A549 (cell line): ENCODE measurements around the gene PSD2.

Experiments used
- CHD4 ChIP-seq: fragments of 200-600 bp; sonication (generic); IDR thresholded peaks from 2 replicates; pipeline ENCODE4 v1.6.1; 2016; ENCODE audit warnings: antibody characterized with exemption, mild to moderate bottlenecking, borderline replicate concordance
- CTCF ChIP-seq: fragments of >200 bp; sonication (Bioruptor Twin); formaldehyde crosslinking; IDR thresholded peaks from 3 replicates; pipeline ENCODE4 v1.5.1; 2016
- KDM1A ChIP-seq: fragments of 200-600 bp; sonication (generic); IDR thresholded peaks from 2 replicates; pipeline ENCODE4 v1.6.1; 2016; ENCODE audit warnings: low read depth, mild to moderate bottlenecking
- MAFK ChIP-seq: fragments of 450-650 bp; IDR thresholded peaks from 2 replicates; pipeline ENCODE4 v1.6.1; 2014; ENCODE audit not compliant: partially characterized antibody
- MAX ChIP-seq: IDR thresholded peaks from 2 replicates; pipeline ENCODE4 v1.6.1; 2012
- MAZ ChIP-seq: fragments of 150-350 bp; IDR thresholded peaks from 2 replicates; pipeline ENCODE4 v1.6.1; 2014; ENCODE audit warnings: antibody characterized with exemption, low read depth, low read length, borderline replicate concordance
- NPAS2 ChIP-seq: fragments of 250-450 bp; sonication (Bioruptor Pico); IDR thresholded peaks from 2 replicates; pipeline ENCODE4 v1.8.0; 2022; ENCODE audit warnings: mild to moderate bottlenecking, moderate library complexity, borderline replicate concordance
- PBX3 ChIP-seq: IDR thresholded peaks from 2 replicates; pipeline ENCODE4 v1.6.1; 2012
- POLR2A ChIP-seq: IDR thresholded peaks from 2 replicates; pipeline ENCODE4 v1.6.1; 2012; ENCODE audit warnings: mild to moderate bottlenecking, low read length
- RAD21 ChIP-seq, 2 experiments: fragments of >200 bp in 1 of 2; sonication (Bioruptor Twin) in 1 of 2; formaldehyde crosslinking in 1 of 2; IDR thresholded peaks in 1 of 2; conservative IDR thresholded peaks in 1 of 2; 2 replicates in 1 of 2; 3 replicates in 1 of 2; pipeline ENCODE4 v1.6.1; 2012 to 2018; ENCODE audit warnings: inconsistent platforms in 1 of 2
- RCOR1 ChIP-seq: fragments of 150-350 bp; IDR thresholded peaks from 2 replicates; pipeline ENCODE4 v1.6.1; 2014; ENCODE audit warnings: antibody characterized with exemption, low read length, low read depth
- RFX5 ChIP-seq: fragments of 450-650 bp; IDR thresholded peaks from 2 replicates; pipeline ENCODE4 v1.7.1; 2014; ENCODE audit warnings: antibody characterized with exemption, mild to moderate bottlenecking, moderate library complexity
- ZC3H11A ChIP-seq: fragments of 450-650 bp; IDR thresholded peaks from 2 replicates; pipeline ENCODE4 v1.6.1; 2014; ENCODE audit warnings: antibody characterized with exemption, mild to moderate bottlenecking
- TF ChIP-seq, protein P1 (sequence below): fragments of 200-600 bp; sonication (generic); IDR thresholded peaks from 2 replicates; pipeline ENCODE4 v1.6.1; 2016; ENCODE audit warnings: antibody characterized with exemption, mild to moderate bottlenecking, moderate library complexity

DNA sequence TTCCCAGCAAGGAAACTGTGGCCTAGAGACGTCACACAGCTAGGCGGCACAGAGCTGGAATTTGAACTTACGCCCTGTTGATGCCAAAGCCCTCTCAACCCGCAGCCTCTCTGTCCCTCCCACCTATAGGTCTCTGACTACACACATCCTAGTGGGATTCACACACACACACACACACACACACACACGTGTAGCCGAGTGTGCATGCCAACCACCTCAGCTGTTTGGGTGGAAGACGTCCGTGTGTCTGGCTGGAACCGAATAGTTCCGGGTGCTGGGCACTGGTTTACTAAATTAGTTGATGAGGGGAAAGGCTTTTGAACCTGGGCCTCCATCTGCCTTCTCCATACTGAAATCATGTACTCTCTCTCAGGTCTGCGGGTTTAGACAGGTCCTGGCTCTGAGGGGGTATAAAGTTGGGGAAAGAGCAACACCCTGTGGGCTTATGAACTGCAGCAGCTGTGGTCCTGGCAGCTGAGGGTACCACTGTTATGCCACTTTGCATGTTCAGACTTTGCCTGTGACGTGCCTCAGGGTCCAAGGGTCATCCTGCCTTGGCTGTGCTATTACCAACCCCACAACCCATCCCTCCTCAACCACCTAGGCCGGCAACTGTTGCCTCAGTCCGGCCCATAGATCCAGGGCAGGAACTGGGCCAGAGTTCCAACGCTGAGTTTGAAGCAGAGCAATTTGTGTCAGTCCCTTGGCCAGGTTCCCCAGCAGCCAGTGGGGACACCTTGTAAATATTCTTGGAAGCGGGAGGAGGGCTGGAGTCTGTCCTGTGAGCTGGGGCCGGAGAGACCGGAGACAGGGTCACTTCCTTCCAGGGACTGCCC is 50.5 kb downstream of the PSD2 start:
- TF ChIP-seq NPAS2 (CRISPR knock-in tag), result no peak
- TF ChIP-seq POLR2A, result no peak
- TF ChIP-seq MAZ, result no peak
- no peak for TF ChIP-seq CTCF
- TF ChIP-seq, protein P1, sequence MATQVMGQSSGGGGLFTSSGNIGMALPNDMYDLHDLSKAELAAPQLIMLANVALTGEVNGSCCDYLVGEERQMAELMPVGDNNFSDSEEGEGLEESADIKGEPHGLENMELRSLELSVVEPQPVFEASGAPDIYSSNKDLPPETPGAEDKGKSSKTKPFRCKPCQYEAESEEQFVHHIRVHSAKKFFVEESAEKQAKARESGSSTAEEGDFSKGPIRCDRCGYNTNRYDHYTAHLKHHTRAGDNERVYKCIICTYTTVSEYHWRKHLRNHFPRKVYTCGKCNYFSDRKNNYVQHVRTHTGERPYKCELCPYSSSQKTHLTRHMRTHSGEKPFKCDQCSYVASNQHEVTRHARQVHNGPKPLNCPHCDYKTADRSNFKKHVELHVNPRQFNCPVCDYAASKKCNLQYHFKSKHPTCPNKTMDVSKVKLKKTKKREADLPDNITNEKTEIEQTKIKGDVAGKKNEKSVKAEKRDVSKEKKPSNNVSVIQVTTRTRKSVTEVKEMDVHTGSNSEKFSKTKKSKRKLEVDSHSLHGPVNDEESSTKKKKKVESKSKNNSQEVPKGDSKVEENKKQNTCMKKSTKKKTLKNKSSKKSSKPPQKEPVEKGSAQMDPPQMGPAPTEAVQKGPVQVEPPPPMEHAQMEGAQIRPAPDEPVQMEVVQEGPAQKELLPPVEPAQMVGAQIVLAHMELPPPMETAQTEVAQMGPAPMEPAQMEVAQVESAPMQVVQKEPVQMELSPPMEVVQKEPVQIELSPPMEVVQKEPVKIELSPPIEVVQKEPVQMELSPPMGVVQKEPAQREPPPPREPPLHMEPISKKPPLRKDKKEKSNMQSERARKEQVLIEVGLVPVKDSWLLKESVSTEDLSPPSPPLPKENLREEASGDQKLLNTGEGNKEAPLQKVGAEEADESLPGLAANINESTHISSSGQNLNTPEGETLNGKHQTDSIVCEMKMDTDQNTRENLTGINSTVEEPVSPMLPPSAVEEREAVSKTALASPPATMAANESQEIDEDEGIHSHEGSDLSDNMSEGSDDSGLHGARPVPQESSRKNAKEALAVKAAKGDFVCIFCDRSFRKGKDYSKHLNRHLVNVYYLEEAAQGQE, result no peak
- no peak for TF ChIP-seq RFX5
- no peak for TF ChIP-seq RAD21 (conservative IDR thresholded peaks at IDR 0.05 in 1 of 2, IDR thresholded peaks at IDR 0.05 in 1 of 2)
- TF ChIP-seq CHD4, result no peak
- no peak for TF ChIP-seq PBX3
- TF ChIP-seq KDM1A, result no peak
- TF ChIP-seq MAX, result no peak
- TF ChIP-seq MAFK, result no peak
- no peak for TF ChIP-seq ZC3H11A
- TF ChIP-seq RCOR1, result no peak
